GM18861 (cell line): ENCODE data around the gene MX2.
"Not testable (repeated sequence)": the region's sequence is repeated elsewhere in the genome, so short reads cannot be mapped to it uniquely, and the experiment has no call there.

Experiments used
- ATAC-seq: cut with Tn5 transposase; IDR thresholded peaks from one replicate; pipeline ENCODE4 v1.9.1; 2021; ENCODE audit not compliant: unreplicated experiment

MX2 gene

GRCh38 chr21:41361786-41362604 lies at the start of gene MX2:
TSS of gene MX2 (plus strand) at chr21:41362027. CDS start at chr21:41376907, 14,880 bp downstream.
- no peak for ATAC-seq

DNA sequence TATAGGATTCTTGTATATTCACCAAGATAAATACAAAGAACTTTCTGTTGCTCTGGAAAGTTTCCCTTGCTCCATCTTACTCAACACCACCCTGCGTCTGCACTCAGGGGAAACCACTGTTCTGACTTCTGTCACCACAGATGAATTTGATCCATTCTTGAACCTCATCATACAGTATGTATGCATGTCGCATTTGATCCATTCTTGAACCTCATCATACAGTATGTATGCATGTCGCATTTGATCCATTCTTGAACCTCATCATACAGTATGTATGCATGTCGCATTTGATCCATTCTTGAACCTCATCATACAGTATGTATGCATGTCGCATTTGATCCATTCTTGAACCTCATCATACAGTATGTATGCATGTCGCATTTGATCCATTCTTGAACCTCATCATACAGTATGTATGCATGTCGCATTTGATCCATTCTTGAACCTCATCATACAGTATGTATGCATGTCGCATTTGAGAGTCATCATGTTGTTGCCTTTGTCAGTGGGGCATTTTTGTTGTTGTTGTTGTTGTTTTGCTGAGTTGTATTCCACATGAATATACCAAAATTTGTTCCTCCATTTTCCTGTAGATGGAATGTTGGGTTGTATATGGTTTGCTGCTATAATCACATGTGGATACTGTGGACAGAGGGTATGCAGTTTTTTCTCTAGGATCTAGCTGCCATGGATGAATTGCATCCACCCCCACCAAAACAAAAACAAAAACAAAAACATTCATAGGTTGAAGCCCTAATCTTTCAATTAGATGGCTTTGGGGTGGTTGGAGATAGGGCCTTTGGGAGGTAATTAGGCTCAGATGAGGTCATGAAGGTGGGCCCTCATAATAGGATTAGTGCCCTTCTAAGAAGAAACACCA lies 48.3 kb upstream of the MX2 start:
- ATAC-seq: not testable (repeated sequence)

DNA sequence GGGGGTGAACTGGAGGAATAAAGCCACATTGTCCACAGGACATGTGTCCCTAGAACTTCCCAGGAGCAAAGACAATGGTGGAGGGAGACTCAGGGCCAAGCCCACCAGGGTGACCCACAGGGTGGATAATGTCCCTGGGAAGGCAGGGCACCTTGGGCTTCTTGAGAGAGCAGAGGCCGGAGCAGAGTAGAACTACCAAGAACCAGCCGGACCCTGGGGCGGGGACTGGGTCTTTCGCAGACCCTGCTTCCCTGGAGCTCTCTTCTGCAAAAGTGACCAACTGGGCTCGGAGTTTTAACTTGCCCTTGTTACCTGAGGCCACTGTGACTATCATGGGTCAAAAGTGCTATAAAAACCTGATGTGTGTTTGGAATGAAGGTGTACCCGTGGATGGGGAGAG lies 46.1 kb upstream of the MX2 start:
- no peak for ATAC-seq

DNA sequence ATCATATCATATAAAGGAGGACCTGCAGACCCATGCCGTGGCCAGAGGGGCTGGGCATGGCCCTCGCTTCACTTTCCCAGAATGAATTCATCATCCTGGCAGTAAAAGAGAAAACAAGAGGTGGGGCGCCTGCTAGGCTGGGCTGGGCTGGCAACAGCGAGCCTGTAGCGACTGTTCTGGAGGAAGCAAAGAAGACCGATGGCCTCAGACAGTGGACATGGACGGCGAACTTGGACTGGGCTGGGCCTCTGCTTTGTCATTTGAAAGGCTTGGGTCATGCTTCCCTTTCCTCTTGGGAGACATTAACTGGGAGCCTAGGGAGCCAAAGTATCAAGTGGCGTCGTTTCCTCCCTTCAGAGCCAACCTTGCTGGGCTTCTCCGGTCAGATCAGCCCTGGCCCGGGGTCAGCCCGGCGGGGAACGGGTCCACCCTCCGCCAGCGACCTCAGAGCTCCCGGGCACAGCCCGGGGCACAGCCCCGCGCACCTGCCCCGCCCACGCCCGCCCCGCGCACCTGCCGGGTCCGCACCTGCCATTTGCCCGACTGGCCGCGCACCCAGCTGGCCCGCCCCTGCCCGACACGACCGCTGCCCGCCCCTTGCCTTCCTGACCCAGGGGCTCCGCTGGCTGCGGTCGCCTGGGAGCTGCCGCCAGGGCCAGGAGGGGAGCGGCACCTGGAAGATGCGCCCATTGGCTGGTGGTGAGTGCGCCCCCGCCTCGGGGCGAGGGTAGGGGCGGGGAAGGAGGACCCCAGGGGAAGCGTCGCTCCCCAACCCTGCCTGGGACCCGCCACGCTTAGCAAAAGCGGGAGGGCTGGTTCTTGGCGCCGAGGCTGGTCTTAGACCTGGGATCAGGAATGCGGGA lies 45.4 kb upstream of the MX2 start, which contains the start of gene FAM3B:
Gene FAM3B (plus strand): TSS at position 602 of the 863 bp plus-strand sequence. CDS start 79 bp downstream, at position 681.
- no peak for ATAC-seq

DNA sequence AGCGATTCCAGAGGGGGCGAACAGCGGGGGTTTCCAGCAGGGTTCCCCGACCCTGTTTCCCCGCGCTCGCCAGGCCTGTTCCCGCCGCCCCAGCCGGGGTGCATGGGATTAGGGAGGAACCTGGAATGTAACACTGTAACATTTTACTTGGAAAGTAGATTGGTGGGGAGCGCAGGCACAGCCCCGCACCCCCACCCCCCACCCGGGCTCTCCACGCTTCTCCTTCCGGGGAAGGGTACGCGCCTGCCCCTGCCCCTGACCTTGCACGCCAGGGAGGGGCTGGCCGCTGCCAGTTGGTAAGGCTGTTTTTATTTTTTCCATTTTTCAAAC lies 44.8 kb upstream of the MX2 start:
- no peak for ATAC-seq

DNA sequence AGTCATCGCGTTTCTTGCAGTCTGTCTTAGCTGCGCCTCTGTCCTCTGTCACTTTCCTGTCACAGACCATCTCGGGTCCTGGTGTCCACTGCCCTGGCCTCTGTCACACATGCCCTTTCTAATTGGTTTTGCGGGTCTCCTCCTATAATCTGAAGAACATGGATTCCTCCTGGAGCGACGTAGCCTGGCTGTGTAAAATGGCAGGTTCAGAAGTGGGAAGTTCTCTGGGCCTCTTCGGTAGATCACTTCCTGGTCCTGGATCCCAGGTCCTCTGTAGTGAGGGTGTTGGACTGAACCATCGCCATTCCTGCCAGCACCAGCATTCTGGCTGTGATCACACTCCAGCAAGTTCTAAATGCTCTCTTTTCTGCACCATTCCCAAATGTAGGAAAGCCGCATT lies 44.4 kb upstream of the MX2 start:
- no peak for ATAC-seq

DNA sequence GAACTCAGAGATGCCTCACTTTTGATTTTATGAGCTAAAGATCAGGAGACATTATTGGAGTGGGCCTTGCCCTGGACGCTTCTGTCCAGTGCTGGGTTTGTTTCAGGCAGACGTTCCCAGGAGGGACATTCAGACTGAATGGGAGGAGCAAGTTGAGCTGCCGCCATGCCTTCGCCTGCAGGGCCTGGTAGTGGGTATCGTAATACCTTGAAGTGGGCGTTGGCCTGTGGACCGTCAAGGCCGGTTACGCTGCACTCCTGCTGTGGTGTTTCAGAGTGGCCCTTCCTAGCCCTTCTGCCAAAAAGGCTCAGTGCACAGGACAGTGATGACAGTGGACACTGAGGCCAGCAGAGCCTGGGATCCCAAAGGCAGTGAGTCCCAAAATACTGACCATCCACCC lies 43.6 kb upstream of the MX2 start:
- no peak for ATAC-seq

- no peak for ATAC-seq
These were observed 42.6 kb upstream of the MX2 start for GRCh38 chr21:41319273-41319672.

- no peak for ATAC-seq
These were observed 40.5 kb upstream of the MX2 start for GRCh38 chr21:41321211-41321907.

- ATAC-seq: no peak
These were observed 39.8 kb upstream of the MX2 start for GRCh38 chr21:41321908-41322495.

DNA sequence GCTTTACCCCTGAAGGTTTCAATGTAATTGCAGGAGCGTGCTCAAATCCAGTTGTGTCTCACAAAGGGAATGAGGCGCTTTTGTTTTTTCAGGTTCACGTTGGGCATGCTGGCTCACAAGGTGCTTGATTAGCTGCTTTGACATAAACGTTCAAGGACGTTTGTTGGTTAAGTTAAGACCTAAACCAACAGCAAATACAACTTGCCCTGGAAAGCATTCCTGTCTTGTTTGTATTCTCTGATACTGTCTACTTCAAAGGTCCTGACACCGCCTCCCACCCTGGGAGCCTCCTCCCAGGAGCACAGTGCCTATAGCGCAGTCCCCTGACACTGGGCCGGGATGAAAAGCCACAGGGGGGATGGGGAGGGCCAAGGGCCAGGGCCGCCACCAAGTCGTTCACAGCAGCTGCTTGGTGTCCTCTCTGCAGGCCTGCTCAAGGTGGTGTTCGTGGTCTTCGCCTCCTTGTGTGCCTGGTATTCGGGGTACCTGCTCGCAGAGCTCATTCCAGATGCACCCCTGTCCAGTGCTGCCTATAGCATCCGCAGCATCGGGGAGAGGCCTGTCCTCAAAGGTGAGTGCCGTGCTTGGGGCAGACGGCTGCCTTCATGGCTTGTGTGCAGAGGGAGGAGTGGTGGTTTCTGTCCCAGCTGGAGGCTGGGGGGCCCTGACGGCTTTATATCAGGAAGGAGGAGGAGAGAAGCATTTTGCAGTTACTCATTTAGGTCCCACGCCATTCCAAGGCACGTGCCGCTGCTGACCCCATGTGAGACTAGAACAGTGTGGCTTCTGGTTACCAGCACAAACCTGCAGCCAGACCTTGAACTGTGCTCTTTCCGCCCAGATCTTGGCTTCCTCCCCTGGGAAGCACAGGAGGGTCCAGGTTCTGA lies 39.1 kb upstream of the MX2 start:
- no peak for ATAC-seq

- ATAC-seq: no peak
These were observed 36.5 kb upstream of the MX2 start for GRCh38 chr21:41325138-41325912.

GRCh38 chr21:41326414-41327080 lies 35.3 kb upstream of the MX2 start:
- no peak for ATAC-seq

GRCh38 chr21:41327753-41328152 lies 34.1 kb upstream of the MX2 start:
- ATAC-seq: no peak

DNA sequence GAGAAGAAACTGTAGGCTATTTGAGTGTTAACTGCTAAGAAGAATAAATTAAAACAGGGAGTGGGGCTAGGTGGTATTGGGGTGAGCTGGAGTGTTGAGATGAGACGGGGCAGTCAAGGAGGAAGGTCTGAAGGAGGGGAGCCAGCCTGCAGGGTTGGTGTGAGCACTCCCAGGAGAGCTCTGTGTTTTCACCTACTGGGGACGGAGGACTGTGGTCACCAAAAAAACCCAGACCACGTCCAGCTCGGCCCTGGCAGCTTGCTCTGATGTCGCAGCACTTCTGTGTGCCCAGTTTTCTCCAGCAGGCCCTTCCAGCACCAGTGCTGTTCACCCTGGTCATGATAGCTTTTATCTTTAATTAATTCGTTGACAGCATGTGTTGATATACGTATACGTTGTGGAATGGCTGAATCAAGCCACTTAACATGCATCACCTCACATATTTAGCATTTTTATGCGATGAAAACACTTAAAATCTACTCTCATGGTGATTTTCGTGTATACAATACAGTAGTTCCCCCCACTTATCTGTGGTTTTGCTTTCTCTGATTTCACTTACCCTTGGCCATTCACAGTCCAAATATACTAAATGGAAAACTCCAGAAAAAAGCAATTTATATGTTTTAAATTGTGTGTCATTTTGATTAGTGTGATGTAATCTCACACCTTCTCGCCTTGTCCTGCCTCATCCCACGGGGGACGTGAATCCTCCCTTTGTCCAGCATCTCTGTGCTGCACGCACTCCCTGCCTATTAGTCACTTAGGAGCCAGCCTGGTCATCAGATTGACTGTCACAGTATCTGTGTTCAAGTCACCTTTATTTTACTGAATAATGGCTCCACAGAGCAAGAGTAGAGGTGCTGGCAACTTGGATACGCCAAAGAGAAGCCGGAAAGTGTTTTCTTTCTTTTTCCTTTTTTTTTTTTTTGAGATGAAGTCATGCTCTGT lies 32.9 kb upstream of the MX2 start:
- no peak for ATAC-seq

DNA sequence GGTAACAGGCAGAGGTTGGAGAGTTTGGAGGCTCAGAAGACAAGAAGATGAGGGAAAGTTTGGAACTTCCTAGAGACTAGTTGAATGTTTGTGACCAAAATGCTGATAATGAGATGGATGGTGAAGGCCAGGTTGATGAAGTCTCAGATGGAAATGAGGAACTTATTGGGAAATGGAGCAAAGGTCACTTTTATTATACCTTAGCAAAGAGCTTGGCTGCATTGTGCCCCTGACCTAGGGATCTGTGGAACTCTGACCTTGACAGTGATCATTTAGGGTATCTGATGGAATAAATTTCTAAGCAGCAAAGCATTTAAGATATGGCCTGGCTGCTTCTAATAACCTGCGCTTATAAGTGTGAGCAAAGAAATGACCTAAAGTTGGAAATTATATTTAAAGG lies 28.1 kb upstream of the MX2 start:
- ATAC-seq: no peak

DNA sequence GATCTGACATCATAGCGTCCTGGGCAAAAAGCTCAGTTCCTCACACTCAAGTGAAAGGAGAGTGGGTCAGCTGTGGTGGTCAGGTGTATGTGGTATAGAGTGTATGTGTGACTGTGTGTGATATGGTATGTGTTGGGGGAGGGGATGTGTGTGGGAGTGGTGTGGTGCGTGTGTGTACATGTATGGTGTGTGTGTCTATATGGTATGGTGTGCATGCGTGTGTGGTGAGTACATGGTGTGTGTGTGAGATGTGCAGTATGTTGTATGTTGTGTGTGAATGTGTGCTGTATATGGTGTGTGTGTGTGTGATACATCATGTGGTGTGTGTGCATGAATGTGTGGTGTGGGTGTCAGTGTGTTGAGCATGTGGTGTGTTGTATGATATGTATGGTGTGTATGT lies 24.3 kb upstream of the MX2 start:
- ATAC-seq: no peak
